GM13977 (cell line): ENCODE data around the gene ZNF417.

ENCODE experiments used
- DNase-seq: peaks from one replicate; pipeline ENCODE4 v3.0.0; 2012; ENCODE audit warnings: low spot score
- in situ Hi-C: fragments of 300-500 bp; cut with MboI; formaldehyde crosslinking; loops from one replicate; pipeline ENCODE4 v1.12.0; 2022; ENCODE audit warnings: low sequenced_read_pairs, low pct_unique_long_range_greater_than_20kb, mixed read lengths, inconsistent platforms; ENCODE audit not compliant: unreplicated experiment
- TF ChIP-seq, protein P1 (sequence below): IDR thresholded peaks from 2 replicates; pipeline ENCODE4 v1.5.1; 2012; ENCODE audit warnings: mild to moderate bottlenecking, control low read depth; ENCODE audit not compliant: insufficient read depth; ENCODE audit errors: extremely low read depth, missing control alignments

Gene ZNF417

DNA sequence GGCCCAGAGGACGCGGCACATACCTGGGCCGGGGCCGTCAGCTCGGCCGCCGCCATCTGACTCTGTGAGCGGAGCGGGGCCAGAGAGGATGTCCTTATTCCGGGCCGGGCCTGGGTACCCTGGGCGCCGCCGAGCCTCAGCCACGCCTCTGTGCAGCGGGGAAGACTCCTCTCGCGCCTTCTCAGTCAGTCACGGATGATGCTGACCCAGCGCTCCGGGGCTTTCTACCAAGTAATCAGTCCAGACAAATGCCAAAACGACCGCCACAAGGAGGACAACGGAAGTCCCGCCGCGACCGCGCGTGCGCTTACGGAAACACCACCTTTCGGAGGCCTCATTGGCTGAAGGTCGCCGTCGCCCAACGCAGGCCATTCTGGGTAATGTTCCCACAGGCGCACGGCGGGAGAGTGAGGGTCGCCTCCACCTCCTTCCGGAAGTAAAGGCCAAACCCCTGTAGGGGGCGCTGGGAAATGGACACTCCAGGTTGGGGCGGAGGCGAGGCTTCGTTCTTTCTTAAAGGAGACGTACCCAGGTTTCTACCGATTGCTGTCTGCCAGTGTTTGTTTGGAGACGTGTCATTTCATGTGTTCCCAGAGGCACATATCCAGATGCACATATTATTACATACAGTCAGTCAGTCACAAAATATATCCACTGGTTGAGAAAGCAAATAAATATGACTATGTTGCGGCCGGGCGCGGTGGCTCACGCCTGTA is 31.2 kb upstream of the ZNF417 start, which contains the start of gene ZNF256:
Gene ZNF256 (minus strand): TSS at position 288 of the 716 bp plus-strand sequence. CDS start 232 bp downstream, at position 56.
- DNase-seq, result peak; percentile 93
- TF ChIP-seq, protein P1, sequence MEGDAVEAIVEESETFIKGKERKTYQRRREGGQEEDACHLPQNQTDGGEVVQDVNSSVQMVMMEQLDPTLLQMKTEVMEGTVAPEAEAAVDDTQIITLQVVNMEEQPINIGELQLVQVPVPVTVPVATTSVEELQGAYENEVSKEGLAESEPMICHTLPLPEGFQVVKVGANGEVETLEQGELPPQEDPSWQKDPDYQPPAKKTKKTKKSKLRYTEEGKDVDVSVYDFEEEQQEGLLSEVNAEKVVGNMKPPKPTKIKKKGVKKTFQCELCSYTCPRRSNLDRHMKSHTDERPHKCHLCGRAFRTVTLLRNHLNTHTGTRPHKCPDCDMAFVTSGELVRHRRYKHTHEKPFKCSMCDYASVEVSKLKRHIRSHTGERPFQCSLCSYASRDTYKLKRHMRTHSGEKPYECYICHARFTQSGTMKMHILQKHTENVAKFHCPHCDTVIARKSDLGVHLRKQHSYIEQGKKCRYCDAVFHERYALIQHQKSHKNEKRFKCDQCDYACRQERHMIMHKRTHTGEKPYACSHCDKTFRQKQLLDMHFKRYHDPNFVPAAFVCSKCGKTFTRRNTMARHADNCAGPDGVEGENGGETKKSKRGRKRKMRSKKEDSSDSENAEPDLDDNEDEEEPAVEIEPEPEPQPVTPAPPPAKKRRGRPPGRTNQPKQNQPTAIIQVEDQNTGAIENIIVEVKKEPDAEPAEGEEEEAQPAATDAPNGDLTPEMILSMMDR, result peak; percentile 57
- in situ Hi-C loops, result no loop called here

DNA sequence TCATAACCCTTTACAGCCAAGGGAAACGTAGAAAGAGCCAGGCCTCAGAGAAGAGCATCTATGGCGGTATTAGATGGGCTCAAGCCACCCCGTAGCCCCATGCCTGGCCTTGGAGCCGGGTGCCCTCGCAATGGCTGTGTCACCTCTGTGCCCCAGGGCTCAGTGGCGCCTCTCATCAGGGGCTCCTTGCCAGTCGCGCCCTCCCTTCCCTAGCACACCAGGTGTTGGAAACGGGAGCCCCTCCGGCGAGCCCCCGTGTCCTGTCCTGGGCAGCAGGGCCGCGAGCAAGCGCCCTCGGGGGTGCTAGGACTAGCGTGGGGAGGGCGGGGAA is 30.7 kb upstream of the ZNF417 start:
- DNase-seq, result no peak
- in situ Hi-C loops, result no loop called here
- TF ChIP-seq, protein P1, result no peak

DNA sequence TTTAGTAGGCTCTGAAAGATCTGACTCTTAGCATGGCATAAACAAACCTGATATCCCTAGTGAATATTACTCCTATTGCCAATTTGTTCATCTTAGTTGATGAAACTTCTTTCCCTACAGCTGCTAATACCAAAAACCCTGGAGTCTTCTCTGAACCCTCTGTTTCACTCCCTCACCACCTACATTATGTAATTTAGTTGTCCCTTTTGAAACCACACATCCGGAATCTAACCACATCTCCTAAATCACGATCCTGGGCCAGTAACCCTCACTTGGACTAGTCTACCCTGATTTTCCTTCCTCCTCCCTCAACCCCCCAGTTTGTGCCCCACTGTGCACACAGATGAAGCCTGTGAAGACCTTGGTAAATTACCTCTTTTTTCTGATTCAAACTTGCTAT is 29.9 kb upstream of the ZNF417 start:
- DNase-seq, result no peak
- TF ChIP-seq, protein P1, result no peak

DNA sequence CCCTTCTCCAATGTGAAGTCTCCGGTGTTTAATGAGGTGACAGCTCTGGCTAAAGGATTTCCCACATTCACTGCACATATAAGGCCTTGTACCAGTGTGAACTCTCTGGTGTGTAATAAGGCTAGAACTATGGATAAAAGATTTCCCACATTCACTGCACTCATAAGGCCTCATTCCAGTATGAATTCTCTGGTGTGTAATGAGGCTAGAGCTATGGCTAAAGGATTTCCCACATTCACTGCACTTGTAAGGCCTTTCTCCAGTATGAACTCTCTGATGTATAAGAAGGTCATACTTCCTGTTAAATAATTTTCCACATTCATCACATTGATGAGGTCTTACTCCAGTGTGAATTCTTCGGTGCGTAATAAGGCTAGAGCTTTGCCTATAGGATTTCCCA is 25.2 kb upstream of the ZNF417 start:
- in situ Hi-C loops, result no loop called here

More for the DNA sequence above, 29.9 kb upstream of the ZNF417 start:
- in situ Hi-C loops, result no loop called here

DNA sequence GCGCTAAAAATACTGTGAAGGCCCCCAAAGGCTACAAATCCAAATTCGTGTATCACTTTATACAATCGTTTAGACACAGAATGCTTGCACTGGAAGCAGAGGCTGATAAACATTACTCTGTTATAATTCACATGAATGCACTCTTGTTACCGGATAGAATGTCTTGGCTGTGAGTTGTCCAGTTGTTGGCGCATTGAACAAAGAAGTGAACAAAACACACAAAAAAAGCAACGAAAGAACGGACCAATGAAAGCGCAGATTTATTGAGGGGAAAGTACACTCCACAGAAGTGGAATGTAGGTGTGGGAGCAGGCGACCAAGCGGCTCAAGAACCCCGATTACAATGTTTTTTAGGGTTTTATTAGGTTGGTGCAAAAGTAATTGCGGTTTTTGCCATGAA is 19.3 kb upstream of the ZNF417 start:
- TF ChIP-seq, protein P1, result no peak
- in situ Hi-C loops, result no loop called here
- DNase-seq, result no peak

More for the DNA sequence above, 25.2 kb upstream of the ZNF417 start:
- TF ChIP-seq, protein P1, result no peak
- no peak for DNase-seq

DNA sequence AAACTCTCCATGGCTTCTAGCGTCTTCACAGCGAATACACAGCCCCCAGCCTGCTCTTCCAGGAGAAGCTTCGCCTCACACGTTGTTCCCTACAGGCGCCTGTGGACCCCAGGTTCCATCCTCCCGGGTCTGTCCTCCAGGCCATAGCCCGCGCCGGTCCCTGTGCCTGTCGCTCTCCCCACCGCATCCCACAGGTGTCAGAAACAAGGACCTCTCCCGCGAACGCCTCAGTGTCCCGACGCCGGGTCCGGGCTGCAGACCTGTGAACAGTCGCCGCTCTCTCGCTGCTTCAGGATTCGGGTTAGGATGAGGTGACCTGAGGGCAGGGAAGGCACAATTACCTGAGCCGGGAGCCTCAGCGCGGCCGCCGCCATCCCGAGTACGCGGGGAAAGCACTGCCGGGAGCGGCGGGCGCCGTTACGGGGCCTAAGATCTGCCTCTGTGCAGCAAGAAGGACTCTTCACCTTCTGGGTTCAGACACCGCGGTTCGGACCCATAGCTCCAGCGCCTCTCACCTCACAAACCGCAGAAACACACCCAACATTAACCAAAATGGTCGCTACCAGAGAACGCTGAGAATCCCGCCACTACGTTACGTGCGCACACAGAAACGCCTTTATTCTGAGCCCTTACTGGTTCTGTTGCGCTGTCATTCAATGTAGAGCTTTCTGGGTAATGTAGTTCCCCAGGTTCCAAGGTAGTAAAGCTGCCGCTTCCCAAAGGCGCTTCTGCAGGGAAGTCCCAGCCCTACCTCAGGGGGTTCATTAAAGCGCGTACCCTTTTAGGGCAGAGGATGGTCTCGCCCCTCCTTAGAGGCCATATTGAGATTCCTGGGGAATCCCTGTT is 18.7 kb upstream of the ZNF417 start, which contains the start of gene ZNF418:
Gene ZNF418 (minus strand): TSS at position 583 of the 846 bp plus-strand sequence. CDS start 1,580 bp downstream, outside the sequence.
- DNase-seq, result peak; percentile 28
- in situ Hi-C loops, result no loop called here
- TF ChIP-seq, protein P1, result no peak
